Activated B cell treated with CpG ODN at 0.5 μM for 24 hours (primary cell): ENCODE measurements around the gene BST1. TPM values are rescaled to one million over a fixed set of nuclear protein-coding genes. Genes with fewer than 3 reads are reported as not detected.

Experiments
- ATAC-seq: fragments of 200-7000 bp; cut with Tn5 transposase; one replicate; pipeline ENCODE4 v1.10.0; 2021; ENCODE audit warnings: low read depth, mild to moderate bottlenecking, moderate library complexity
- CTCF ChIA-PET: fragments of 350-600 bp; sonication (Branson Sonifier 250); formaldehyde crosslinking; loops from one replicate; lab custom pipeline; 2021; ENCODE audit warnings: antibody characterized with exemption; lab: Charles Lee
- POLR2A ChIA-PET: fragments of 350-600 bp; sonication (Branson Sonifier 250); formaldehyde crosslinking; loops from one replicate; lab custom pipeline; 2021; ENCODE audit warnings: antibody characterized with exemption; lab: Charles Lee
- DNase-seq: peaks from one replicate; pipeline ENCODE4 v3.0.0; 2022
- H3K27ac Mint-ChIP-seq: one replicate; pipeline ENCODE4 v1.8.0; 2020; ENCODE audit warnings: mixed read lengths
- H3K27me3 Mint-ChIP-seq: one replicate; pipeline ENCODE4 v1.8.0; 2021; ENCODE audit warnings: mixed read lengths
- H3K36me3 Mint-ChIP-seq: one replicate; pipeline ENCODE4 v1.8.0; 2021; ENCODE audit warnings: low read depth, mixed read lengths
- H3K4me1 Mint-ChIP-seq: one replicate; pipeline ENCODE4 v1.8.0; 2021; ENCODE audit warnings: mixed read lengths
- H3K4me3 Mint-ChIP-seq: one replicate; pipeline ENCODE4 v1.8.0; 2020; ENCODE audit warnings: mild to moderate bottlenecking, mixed read lengths
- H3K9me3 Mint-ChIP-seq: one replicate; pipeline ENCODE4 v1.8.0; 2020; ENCODE audit warnings: mixed read lengths
- CTCF ChIP-seq: fragments of 200-600 bp; IDR thresholded peaks from one replicate; pipeline ENCODE4 v1.8.0; 2022; ENCODE audit warnings: antibody characterized with exemption, mild to moderate bottlenecking
- intact Hi-C: fragments of 100-400 bp; cut with micrococcal nuclease; formaldehyde crosslinking; loops from one replicate; pipeline ENCODE4 v1.15.1; 2024
- total RNA-seq: library from RNA; stranded (reverse); gene quantifications from 2 replicates; pipeline ENCODE4 v1.2.3, GENCODE V29; 2022

The BST1 gene
- total RNA-seq, 1 donor from 2014 or later = 0.49 TPM

- no peak overlapping the region for H3K4me3 Mint-ChIP-seq
- H3K9me3 Mint-ChIP-seq = no peaks in the 10 kb centered on the region
- ATAC-seq (no peak), DNase-seq (no peak)
- ChIA-PET POLR2A (no interaction called here), CTCF (no interaction called here)
- H3K36me3 Mint-ChIP-seq = no peaks in the 10 kb centered on the region
- no peak overlapping the region for H3K27ac Mint-ChIP-seq
- H3K27me3 Mint-ChIP-seq = no peaks in the 10 kb centered on the region
- no peak for TF ChIP-seq CTCF
- intact Hi-C loops = loop anchor here (1.0 kb wide), 1 partner anchor 10 kb away; no protein-coding TSS in a partner anchor
- peaks cover 19% of the 10 kb centered on the region for H3K4me1 Mint-ChIP-seq
These were observed 34.1 kb upstream of the BST1 start for GRCh38 chr4:15668566-15669435.

- ChIA-PET CTCF (no interaction called here), POLR2A (interaction anchor here (0.7 to 1.0 kb wide), 2 partner anchors 15 to 359 kb away, joined by 3 to 4 read pairs; partner anchors contain the start of gene FBXL5)
- no peak for TF ChIP-seq CTCF
- Mint-ChIP-seq H3K4me3 (peak overlapping the region; percentile 5), H3K27me3 (no peaks in the 10 kb centered on the region), H3K4me1 (peaks cover 31% of the 10 kb centered on the region), H3K9me3 (no peaks in the 10 kb centered on the region), H3K36me3 (no peaks in the 10 kb centered on the region), H3K27ac (no peak overlapping the region)
- intact Hi-C loops = no loop called here
- ATAC-seq = no peak
- DNase-seq = no peak
These were observed 32.3 kb upstream of the BST1 start for GRCh38 chr4:15670576-15670975.

- Mint-ChIP-seq H3K36me3 (no peaks in the 10 kb centered on the region), H3K4me1 (peaks cover 31% of the 10 kb centered on the region), H3K4me3 (no peak overlapping the region), H3K27ac (no peak overlapping the region), H3K27me3 (no peaks in the 10 kb centered on the region), H3K9me3 (no peaks in the 10 kb centered on the region)
- TF ChIP-seq CTCF = no peak
- ChIA-PET POLR2A (no interaction called here), CTCF (no interaction called here)
- DNase-seq = no peak
- no peak for ATAC-seq
- intact Hi-C loops = no loop called here
These were observed 30.8 kb upstream of the BST1 start for GRCh38 chr4:15672101-15672500.

- Mint-ChIP-seq H3K4me3 (no peak overlapping the region), H3K27ac (no peak overlapping the region), H3K36me3 (no peaks in the 10 kb centered on the region), H3K9me3 (no peaks in the 10 kb centered on the region), H3K27me3 (no peaks in the 10 kb centered on the region), H3K4me1 (peaks cover 31% of the 10 kb centered on the region)
- no peak for DNase-seq
- intact Hi-C loops = no loop called here
- no peak for TF ChIP-seq CTCF
- no peak for ATAC-seq
- CTCF ChIA-PET = no interaction called here
- POLR2A ChIA-PET = no interaction called here
These were observed 29.5 kb upstream of the BST1 start for GRCh38 chr4:15673337-15673736.

GRCh38 chr4:15674046-15674445 lies 28.8 kb upstream of the BST1 start:
- no peaks in the 10 kb centered on the region for H3K27me3 Mint-ChIP-seq
- peaks cover 31% of the 10 kb centered on the region for H3K4me1 Mint-ChIP-seq
- H3K27ac Mint-ChIP-seq = peak overlapping the region; percentile 4
- intact Hi-C loops = no loop called here
- ChIA-PET CTCF (no interaction called here), POLR2A (no interaction called here)
- no peak overlapping the region for H3K4me3 Mint-ChIP-seq
- TF ChIP-seq CTCF = no peak
- ATAC-seq (no peak), DNase-seq (no peak)
- H3K36me3 Mint-ChIP-seq = no peaks in the 10 kb centered on the region
- no peaks in the 10 kb centered on the region for H3K9me3 Mint-ChIP-seq
